PFSK-1 (cell line): ENCODE measurements around the gene CCS.

Source experiments
- FOXP2 ChIP-seq: optimal IDR thresholded peaks from 2 replicates; pipeline ENCODE3; 2011; ENCODE audit warnings: borderline replicate concordance, control low read depth, inconsistent platforms; ENCODE audit not compliant: insufficient read depth; ENCODE audit errors: extremely low read length, extremely low read depth
- POLR2AphosphoS5 ChIP-seq: IDR thresholded peaks from 2 replicates; pipeline ENCODE4 v1.6.1; 2012; ENCODE audit warnings: low read depth, mild to moderate bottlenecking, control low read depth, low read length, moderate library complexity
- REST ChIP-seq, 2 experiments: IDR thresholded peaks; 2 replicates each; pipeline versions ENCODE4 v1.6.1 to v1.8.0; 2011 to 2012; ENCODE audit warnings: low read depth in 2 of 2, low read length in 2 of 2, control low read depth in 1 of 2, inconsistent platforms in 1 of 2, mild to moderate bottlenecking in 1 of 2, moderate library complexity in 1 of 2; ENCODE audit not compliant: insufficient read depth in 1 of 2
- SIN3A ChIP-seq: IDR thresholded peaks from 2 replicates; pipeline ENCODE4 v1.6.1; 2012; ENCODE audit warnings: mild to moderate bottlenecking, low read length, moderate library complexity, borderline replicate concordance; ENCODE audit not compliant: insufficient read depth
- TAF1 ChIP-seq: IDR thresholded peaks from 2 replicates; pipeline ENCODE4 v1.6.1; 2012; ENCODE audit warnings: low read length, control low read depth, borderline replicate concordance; ENCODE audit not compliant: insufficient read depth

DNA sequence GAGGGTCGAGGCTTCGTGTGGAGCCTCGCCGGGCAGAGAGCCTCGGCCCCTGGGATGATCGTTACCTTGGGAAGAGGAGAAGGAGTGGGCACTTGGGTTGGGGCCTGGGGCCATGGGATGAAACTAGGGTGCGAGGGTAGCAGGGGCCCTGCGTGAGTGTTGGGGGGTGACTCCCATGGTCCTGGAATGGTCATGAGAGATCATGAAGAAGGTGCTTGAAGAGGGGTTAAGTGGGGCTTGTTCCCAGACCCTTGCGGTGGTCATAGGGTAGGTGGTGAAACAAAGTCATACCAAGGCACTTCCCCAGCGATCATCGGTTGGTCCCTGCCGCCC lies 284 bp downstream of the CCS start:
- TF ChIP-seq REST (IDR thresholded peaks at IDR 0.05; ENCODE audit: insufficient read depth in 1 of 2, low read depth in 2 of 2, low read length in 2 of 2) = no peak
- TF ChIP-seq SIN3A = 0 out of 2 replicates have a peak, but pooled peaks have one; percentile 1
- TF ChIP-seq POLR2AphosphoS5 = no peak
- TF ChIP-seq TAF1 = no peak; the same call in 1 of the 2 replicates
- TF ChIP-seq FOXP2 = no peak
